GM23248 (cell line): ENCODE measurements around the gene GDF7.

Experiments used
- EZH2 ChIP-seq: fragments of 200-600 bp; sonication (generic); IDR thresholded peaks from 2 replicates; pipeline ENCODE4 v1.6.1; 2018; ENCODE audit warnings: antibody characterized with exemption, mild to moderate bottlenecking; ENCODE audit not compliant: insufficient read depth, poor library complexity, severe bottlenecking
- EZH2phosphoT487 ChIP-seq: fragments of 200-600 bp; sonication (generic); IDR thresholded peaks from 2 replicates; pipeline ENCODE4 v1.6.1; 2018; ENCODE audit warnings: antibody characterized with exemption, moderate library complexity, mild to moderate bottlenecking, low read depth; ENCODE audit not compliant: insufficient read depth

DNA sequence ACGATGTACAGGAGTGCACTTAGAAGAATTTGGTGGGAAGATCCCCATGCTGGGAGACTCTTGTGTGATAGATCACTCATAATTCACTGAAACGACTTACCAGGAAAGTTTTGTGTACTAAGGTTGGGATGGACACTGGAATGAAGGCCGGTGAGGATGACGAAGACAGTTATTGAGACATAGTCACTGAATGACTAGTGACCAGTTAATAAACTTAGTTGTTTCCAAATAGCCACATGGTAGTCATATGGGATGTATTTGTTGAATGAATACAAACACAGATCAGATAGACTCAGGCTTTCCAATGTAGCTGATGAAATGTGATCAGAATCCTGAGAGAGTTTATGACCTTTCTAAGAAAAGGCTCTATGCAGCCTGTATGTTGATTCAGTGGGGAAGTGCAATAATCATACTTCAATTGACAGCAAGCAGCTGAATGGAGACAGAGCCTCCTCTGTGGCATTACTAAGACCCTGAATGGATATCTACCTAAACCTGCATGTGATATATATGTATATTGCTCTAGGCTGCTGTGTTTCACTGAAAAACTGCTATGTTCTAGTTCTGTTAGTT lies 20.4 kb downstream of the GDF7 start:
- no peak for TF ChIP-seq EZH2
- TF ChIP-seq EZH2phosphoT487 = no peak
